ENCODE results near the gene PSMD6.

PSMD6 gene

DNA sequence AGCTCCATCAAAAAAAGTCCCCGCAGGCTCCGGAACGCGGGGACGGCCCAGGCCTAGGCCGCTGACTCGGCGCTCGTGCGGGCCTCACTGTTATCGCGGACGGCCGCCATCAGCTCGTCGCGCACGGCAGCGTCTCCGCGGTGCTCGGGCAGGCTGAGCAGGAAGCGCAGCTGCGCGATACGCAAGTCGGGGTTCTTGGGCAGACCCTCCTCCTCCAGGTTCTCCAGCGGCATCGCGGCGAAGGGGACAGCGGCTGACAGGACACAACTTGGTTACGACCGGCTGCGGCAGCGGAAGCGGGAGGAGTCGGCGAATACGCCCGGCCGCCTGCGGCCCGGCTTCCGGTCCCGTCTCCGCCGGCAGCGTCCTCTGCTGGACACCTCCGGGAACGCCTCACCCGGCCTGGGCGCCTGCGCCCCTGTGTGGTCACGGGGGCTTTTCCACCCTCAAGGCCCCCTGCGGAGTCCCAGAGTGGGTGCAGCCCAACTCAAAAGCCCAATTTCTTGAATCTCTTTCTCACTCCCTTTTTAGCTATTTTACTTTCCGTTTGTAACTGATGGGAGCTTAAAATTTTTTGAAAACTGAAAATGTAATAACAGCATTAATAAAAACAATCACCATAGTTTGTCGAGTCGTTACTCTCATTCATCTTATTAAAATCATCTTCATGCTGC lies at the start of gene PSMD6:
PSMD6 (minus strand) TSS at position 308 of the 674 bp plus-strand sequence; CDS start at position 233, 75 bp downstream.
- in situ Hi-C loops (cut with MboI; ENCODE audit: low sequenced_read_pairs): no loop called here

DNA sequence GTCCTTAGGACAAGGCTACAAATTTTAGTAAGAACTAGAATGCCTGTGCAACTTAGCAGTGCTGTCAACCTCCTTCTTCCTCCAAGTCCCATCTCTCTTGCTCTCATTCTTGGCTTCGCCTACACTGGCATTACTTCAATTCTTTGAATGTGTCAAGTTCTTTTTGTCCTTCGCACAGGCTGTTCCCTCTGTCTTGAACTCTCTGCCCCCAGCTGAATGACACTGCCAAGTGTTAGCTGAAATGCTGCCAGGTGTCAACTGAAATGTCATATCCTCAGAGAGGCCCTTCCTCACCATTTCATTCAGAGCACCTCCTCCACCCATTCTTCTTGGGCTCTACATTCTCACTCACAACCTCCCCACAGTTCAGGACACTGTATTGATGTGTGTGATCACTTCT lies 48.8 kb upstream of the PSMD6 start:
- in situ Hi-C loops (cut with MboI; ENCODE audit: low sequenced_read_pairs): no loop called here

GRCh38 chr3:64070704-64071103 lies 47.4 kb upstream of the PSMD6 start:
- in situ Hi-C loops (cut with MboI; ENCODE audit: low sequenced_read_pairs): no loop called here

DNA sequence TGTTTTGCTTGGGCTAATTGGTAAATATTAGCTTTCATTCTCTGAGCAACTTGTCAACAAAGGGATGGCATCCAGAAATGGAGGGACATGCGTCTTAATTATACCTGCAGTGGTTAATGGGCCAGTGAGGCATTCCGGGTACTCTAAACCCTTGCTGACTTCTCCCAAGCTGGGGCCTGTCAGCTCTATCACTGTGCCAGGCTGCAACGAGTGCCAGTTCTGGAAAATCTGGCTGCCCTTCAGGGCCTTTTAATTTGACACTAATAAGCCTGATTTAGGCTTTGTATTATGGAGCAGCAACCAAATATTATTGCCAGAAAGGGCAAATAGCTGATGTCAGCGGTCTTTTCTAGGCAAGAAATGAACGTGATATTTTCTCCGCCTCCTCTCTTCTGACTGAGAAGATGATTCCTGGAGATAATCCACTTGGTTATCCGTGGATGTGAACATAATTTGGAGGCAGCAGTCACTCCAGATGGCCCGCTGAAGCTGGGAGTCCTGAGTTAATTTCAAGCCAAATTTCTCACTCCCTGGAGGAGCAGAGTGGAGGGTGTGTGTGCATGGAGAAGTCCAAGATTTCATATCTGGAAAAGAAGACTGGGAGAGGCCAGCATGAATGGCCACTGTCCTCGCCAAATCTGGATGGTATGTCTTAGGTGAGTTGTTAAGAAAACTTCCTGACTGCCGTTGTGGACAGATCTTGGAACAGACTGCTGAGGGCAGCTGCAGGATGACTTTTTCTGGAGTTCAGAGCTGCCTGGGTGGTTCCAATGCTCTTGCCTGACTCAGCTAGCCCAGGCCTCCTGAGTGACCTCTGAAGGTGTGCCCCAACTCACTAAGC lies 44.4 kb upstream of the PSMD6 start:
- in situ Hi-C loops (cut with MboI; ENCODE audit: low sequenced_read_pairs): no loop called here

DNA sequence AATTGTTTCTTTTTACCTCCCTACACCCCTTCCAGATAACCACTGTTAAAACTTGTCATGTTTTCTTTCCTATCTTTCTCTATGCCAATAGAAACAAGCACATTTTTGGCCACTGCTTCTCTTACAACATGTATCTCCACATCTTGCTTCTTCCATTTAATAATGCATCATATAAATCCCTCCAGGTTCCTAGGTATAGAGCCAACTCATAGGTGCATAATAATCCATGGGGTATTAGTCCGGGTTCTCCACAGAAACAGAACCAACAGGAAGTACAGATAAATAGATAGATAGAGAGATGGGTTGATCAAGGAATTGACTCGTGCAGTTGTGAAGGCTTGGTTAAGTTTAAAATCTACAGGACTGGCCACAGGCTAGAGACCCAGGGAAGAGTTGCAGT lies 41.5 kb upstream of the PSMD6 start:
- in situ Hi-C loops (cut with MboI; ENCODE audit: low sequenced_read_pairs): no loop called here

DNA sequence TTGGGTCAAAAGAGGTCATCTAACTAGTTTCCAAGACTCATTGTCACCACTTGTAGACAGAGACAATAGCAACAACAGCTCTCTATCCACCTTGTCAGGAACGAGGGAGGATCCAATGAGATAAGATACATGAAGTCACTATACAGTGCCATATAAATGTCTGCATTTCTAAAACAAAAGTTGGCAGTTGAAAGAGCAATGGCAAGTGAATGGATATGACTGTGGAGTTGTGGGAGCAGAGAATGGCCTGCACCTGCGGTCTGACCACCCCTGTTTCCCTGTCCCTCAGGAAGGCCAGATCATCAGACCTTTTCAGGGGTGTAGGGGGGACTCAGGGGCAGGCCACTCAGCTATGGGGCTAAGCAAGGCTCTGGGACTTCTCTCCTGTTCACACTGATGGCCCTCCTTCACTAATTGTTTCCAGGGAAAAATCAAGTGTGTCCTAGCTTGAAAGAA lies 40.7 kb upstream of the PSMD6 start:
- in situ Hi-C loops (cut with MboI; ENCODE audit: low sequenced_read_pairs): no loop called here

DNA sequence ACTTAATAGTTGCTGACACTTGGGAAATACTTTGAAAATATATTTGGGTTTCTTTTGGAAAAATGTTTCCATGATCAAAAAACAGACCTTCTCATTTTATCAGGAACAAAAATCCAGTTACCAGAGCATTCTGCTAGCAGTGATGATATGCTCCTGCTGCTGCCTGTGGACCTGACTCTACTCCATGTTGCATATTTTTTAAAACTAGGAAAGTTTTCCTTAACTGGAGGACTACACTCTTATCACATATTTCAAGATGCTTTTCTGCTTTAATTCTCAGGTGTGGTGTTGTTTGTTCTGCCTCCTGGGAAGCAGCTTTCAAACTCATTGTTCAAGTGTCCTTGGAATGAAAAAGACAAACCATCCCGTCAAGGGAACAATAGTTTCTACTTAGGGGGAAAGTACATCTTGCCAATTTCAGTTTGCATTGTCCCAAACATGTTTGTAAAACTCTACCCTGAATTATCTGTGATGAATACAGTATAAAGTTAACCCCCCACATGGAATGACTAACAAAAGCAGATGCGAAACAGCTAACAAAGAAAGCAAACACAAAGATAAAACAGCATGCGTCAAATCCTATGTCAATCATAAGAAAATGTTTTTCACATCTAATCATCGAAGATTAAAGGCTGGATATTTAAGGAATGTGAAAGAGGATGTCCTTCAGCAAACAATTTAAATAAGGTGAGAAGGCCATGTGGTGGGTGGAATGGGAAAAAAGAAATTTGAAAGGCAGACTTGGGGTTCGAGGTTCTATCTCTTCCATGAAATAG lies 40.1 kb upstream of the PSMD6 start:
- in situ Hi-C loops (cut with MboI; ENCODE audit: low sequenced_read_pairs): no loop called here

GRCh38 chr3:64061628-64062027 lies 38.3 kb upstream of the PSMD6 start:
- in situ Hi-C loops (cut with MboI; ENCODE audit: low sequenced_read_pairs): no loop called here

- in situ Hi-C loops (cut with MboI; ENCODE audit: low sequenced_read_pairs): no loop called here
Measured at GRCh38 chr3:64059484-64060175, 36.3 kb upstream of the PSMD6 start.

- in situ Hi-C loops (cut with MboI; ENCODE audit: low sequenced_read_pairs): no loop called here
Measured at GRCh38 chr3:64058566-64058965, 35.3 kb upstream of the PSMD6 start.

DNA sequence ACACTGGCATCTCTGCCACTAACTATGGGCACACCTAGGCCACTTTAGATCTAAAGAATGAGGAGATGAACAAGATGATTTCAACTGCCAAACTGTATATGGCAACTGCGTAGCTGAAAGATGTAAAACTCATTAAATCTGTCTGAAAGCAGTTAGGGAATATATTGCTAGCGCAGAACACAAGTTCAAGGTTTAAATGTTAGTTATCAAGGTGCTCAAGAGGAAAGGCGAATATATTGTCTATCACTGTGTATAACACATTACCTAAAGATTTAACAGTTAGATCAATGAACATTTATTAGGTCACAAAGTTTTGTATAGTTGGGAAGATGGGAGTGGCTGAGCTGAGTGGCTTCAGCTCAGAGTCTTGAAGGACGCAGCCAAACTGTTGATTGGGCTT lies 33.9 kb upstream of the PSMD6 start:
- in situ Hi-C loops (cut with MboI; ENCODE audit: low sequenced_read_pairs): no loop called here

- in situ Hi-C loops (cut with MboI; ENCODE audit: low sequenced_read_pairs): no loop called here
Measured at GRCh38 chr3:64056606-64057180, 33.4 kb upstream of the PSMD6 start.

DNA sequence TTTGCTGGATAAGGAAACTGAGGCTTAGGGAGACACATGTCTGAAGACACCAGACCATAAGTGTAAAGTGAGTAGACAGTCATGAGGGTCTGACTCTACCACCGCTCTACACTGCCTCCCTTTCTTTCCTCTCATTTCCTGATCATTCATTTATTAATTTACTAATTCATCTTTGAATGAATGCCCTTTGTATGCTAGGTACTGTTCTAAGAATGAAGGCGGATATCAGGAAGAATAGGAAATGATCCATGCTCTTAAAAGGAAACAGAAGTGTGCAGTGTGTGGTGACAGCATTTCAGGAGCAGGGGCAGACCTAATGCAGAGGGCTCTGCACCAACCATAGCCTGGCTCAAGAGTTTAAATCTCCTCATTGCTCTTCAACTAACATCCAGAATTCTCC lies 31.8 kb upstream of the PSMD6 start:
- in situ Hi-C loops (cut with MboI; ENCODE audit: low sequenced_read_pairs): no loop called here

- in situ Hi-C loops (cut with MboI; ENCODE audit: low sequenced_read_pairs): no loop called here
Measured at GRCh38 chr3:64054488-64054887, 31.2 kb upstream of the PSMD6 start.

DNA sequence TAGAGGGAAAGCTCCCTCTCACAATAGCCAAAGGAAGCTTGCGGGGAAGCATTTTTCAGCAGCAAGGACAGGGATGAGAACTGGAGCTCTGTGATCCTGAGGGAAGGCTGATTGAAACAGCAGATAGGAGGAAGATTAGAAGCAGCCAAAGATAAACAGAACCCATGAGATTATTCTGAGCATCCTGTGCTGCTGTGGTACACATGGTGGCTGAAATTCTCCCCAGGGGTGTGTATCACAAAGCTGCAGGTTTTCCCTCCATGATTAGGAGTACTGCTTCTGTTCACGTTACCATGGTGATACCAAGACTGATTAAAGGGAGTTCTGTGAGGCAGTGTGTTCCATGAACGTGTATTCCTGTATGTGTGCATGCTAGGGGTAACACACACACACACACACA lies 30.3 kb upstream of the PSMD6 start:
- in situ Hi-C loops (cut with MboI; ENCODE audit: low sequenced_read_pairs): no loop called here

DNA sequence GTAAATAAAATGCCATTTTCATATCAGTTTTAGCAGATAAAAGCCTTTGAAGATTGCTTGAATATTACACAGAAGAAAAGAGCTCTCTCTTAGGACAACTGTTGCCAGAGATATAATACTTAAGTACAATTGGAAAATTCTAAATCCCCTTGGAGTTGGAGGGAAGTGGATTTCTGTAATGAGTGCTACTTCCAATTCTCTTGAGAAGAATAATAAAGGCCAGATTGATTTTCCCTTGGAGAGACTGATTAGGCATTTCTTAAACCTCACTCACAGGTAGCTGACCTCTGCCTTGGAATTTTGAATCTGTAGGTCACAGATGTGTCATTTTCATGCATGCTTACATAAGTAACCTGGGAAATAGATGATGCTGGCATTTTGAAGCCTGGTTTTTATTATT lies 29.8 kb upstream of the PSMD6 start:
- in situ Hi-C loops (cut with MboI; ENCODE audit: low sequenced_read_pairs): no loop called here

DNA sequence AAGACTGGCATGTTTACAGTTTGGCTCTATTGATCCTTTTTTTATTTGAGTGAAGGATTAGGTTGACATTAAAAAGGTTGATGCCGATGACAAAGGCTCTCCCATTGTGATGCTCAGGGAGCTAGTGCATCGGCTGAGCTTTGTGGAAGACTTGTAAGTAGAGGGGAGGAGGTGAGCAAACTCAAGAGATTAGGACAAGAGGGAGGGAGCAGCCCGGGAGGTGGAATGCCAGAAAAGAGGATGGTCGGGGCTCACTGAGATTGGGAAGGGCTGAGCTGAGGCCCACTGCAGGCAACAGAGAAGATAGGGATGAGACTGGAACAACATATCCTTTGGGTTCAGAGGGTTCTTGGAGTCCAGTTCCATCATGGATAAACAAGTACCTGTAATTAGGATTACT lies 26.5 kb upstream of the PSMD6 start:
- in situ Hi-C loops (cut with MboI; ENCODE audit: low sequenced_read_pairs): loop anchor here (25.0 kb wide), 1 partner anchor 412 kb away; no protein-coding TSS in a partner anchor

DNA sequence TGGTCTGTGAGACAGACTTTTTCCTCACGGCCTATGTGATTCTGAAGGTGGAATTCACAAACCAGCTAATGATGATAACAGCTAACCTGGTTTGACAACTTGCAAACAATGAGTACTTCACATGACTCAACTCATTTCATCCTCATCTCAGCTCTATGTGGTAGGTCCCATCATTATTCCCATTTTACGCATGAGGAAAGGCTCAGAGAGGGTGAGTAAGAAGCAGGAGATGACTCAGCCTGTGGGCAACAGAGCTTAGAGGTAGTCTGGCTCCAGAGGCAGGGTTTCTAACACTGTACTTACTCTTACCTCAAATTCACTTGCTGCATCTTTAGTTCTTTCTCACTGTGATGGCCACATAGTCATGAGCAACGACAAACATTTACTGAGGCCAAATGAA lies 25.8 kb upstream of the PSMD6 start:
- in situ Hi-C loops (cut with MboI; ENCODE audit: low sequenced_read_pairs): loop anchor here (25.0 kb wide), 1 partner anchor 413 kb away; no protein-coding TSS in a partner anchor

GRCh38 chr3:64048631-64049061 lies 25.4 kb upstream of the PSMD6 start:
- in situ Hi-C loops (cut with MboI; ENCODE audit: low sequenced_read_pairs): loop anchor here (25.0 kb wide), 1 partner anchor 414 kb away; no protein-coding TSS in a partner anchor

GRCh38 chr3:64047787-64048186 lies 24.5 kb upstream of the PSMD6 start:
- in situ Hi-C loops (cut with MboI; ENCODE audit: low sequenced_read_pairs): loop anchor here (25.0 kb wide), 1 partner anchor 415 kb away; no protein-coding TSS in a partner anchor
